Measurements from ENCODE around the gene FAM43B. TPM values are rescaled to one million over a fixed set of nuclear protein-coding genes. Genes with fewer than 3 reads are reported as not detected.

Gene FAM43B
- 0.09 TPM in 1 of 2 replicates, not detected in the other for total RNA-seq

GRCh38 chr1:20551945-20552727, at the start of gene FAM43B:
Gene FAM43B (plus strand): TSS chr1:20552573. CDS start chr1:20552974, 401 bp downstream.

GRCh38 chr1:20507564-20508410, 44.6 kb upstream of the FAM43B start, which contains the start of gene MUL1:
Gene MUL1 (minus strand): TSS chr1:20508151. CDS start chr1:20508024, 127 bp downstream.

GRCh38 chr1:20588634-20589225, 36.4 kb downstream of the FAM43B start, which contains the start of gene CDA:
Gene CDA (plus strand): TSS chr1:20589097. CDS start chr1:20589130, 33 bp downstream.

Other genes starting within 250 kb of the FAM43B start
- 2.8 and 5.6 TPM in 2 replicates for gene CAMK2N1, start 66.4 kb upstream of the FAM43B start, total RNA-seq
- gene MUL1, start 44.4 kb upstream of the FAM43B start, total RNA-seq, result 20.4 and 23.6 TPM in 2 replicates
- 0.66 and 0.90 TPM in 2 replicates for gene CDA, start 36.5 kb downstream of the FAM43B start, total RNA-seq
- gene PINK1, start 80.9 kb downstream of the FAM43B start, total RNA-seq, result 53.4 and 64.7 TPM in 2 replicates
- 276 and 290 TPM in 2 replicates for gene DDOST, start 108.8 kb downstream of the FAM43B start, total RNA-seq
- 0.54 and 1.4 TPM in 2 replicates for gene KIF17, start 165.4 kb downstream of the FAM43B start, total RNA-seq
- gene SH2D5, start 180.1 kb downstream of the FAM43B start, total RNA-seq, result 0.81 and 0.85 TPM in 2 replicates
- gene HP1BP3, start 234.7 kb downstream of the FAM43B start, total RNA-seq, result 129 and 201 TPM in 2 replicates